H1 (cell line): Measurements from ENCODE around the gene TSPOAP1.

Source experiments
- CTCF ChIP-seq, 3 experiments: IDR thresholded peaks; 1 replicate in 2 of 3; 2 replicates in 1 of 3; pipeline versions ENCODE4 v1.5.1 to v1.6.1; 2011; ENCODE audit warnings: low read length in 3 of 3, mild to moderate bottlenecking in 3 of 3, inconsistent platforms in 2 of 3, low read depth in 1 of 3, moderate library complexity in 1 of 3; ENCODE audit not compliant: insufficient read depth in 1 of 3; ENCODE audit errors: control extremely low read depth in 1 of 3
- EP300 ChIP-seq, 2 experiments: IDR thresholded peaks; 1 replicate in 1 of 2; 2 replicates in 1 of 2; pipeline ENCODE4 v1.6.1; 2011 to 2012; ENCODE audit warnings: low read depth in 2 of 2, low read length in 2 of 2, mild to moderate bottlenecking in 2 of 2, borderline replicate concordance in 1 of 2, inconsistent platforms in 1 of 2, moderate library complexity in 1 of 2
- EZH2 ChIP-seq: fragments of 200-600 bp; sonication (generic); IDR thresholded peaks from 2 replicates; pipeline ENCODE4 v1.7.1; 2012; ENCODE audit warnings: low read depth, mild to moderate bottlenecking, moderate library complexity, low read length, inconsistent platforms; ENCODE audit not compliant: severe bottlenecking
- GABPA ChIP-seq: IDR thresholded peaks from 2 replicates; pipeline ENCODE4 v1.6.1; 2011; ENCODE audit warnings: mild to moderate bottlenecking, low read length, moderate library complexity, borderline replicate concordance; ENCODE audit not compliant: insufficient read depth
- HDAC6 ChIP-seq: IDR thresholded peaks from one replicate; pipeline ENCODE4 v1.7.1; 2012; ENCODE audit warnings: low read depth, mild to moderate bottlenecking, inconsistent platforms, low read length, moderate library complexity
- POLR2A ChIP-seq, 2 experiments: IDR thresholded peaks; 1 replicate in 1 of 2; 2 replicates in 1 of 2; pipeline ENCODE4 v1.6.1; 2011; ENCODE audit warnings: low read depth in 2 of 2, low read length in 2 of 2, mild to moderate bottlenecking in 2 of 2; ENCODE audit errors: control extremely low read depth in 1 of 2
- POLR2AphosphoS5 ChIP-seq: IDR thresholded peaks from 2 replicates; pipeline ENCODE4 v1.6.1; 2011; ENCODE audit warnings: low read depth, low read length
- POU5F1 ChIP-seq: IDR thresholded peaks from 2 replicates; pipeline ENCODE4 v1.6.1; 2011; ENCODE audit warnings: low read depth, mild to moderate bottlenecking, low read length, moderate library complexity
- SUZ12 ChIP-seq: fragments of 200-600 bp; sonication (generic); IDR thresholded peaks from 2 replicates; pipeline ENCODE4 v1.6.1; 2012; ENCODE audit warnings: mild to moderate bottlenecking, inconsistent platforms, low read length, moderate library complexity, mixed read lengths
- USF2 ChIP-seq: IDR thresholded peaks from 2 replicates; pipeline ENCODE4 v1.6.1; 2011; ENCODE audit warnings: low read length, improper control_type of control experiment
- ZNF274 ChIP-seq: IDR thresholded peaks from 2 replicates; pipeline ENCODE4 v1.7.0; 2012; ENCODE audit warnings: low read length, borderline replicate concordance; ENCODE audit errors: extremely low read depth

DNA sequence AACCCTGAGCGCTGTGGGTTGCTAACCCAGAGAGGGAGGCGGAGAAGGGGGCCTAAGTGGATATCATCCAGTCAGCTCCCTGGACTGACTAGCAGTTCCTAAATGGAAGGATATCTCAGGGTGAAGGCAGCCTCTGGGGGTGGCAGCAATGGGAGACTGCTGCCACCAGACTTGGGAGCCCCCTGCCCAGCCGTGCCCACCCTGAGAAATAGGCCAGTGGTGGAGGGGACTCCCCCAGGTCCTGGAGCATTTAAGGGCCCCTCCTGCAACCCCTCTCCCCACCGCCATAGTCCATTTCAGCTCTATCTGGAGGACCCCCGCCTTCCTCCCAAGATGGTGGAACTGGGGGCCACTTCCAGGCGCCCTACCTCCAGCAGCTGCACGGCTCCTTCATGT is 8.4 kb downstream of the TSPOAP1 start:
- TF ChIP-seq HDAC6 (no peak), ZNF274 (no peak), SUZ12 (no peak), POLR2A (IDR thresholded peaks at IDR 0.05; ENCODE audit: control extremely low read depth in 1 of 2, low read depth in 2 of 2, low read length in 2 of 2) (no peak), CTCF (IDR thresholded peaks at IDR 0.05; ENCODE audit: control extremely low read depth in 1 of 3, insufficient read depth in 1 of 3, low read depth in 1 of 3, low read length in 3 of 3) (no peak), EP300 (IDR thresholded peaks at IDR 0.05; ENCODE audit: borderline replicate concordance in 1 of 2, low read depth in 2 of 2, low read length in 2 of 2) (no peak), POU5F1 (no peak), USF2 (no peak), GABPA (no peak), EZH2 (no peak), POLR2AphosphoS5 (no peak)
